HepG2 (cell line): ENCODE data around the gene FBXO9. TPM values are rescaled to one million over a fixed set of nuclear protein-coding genes. Genes with fewer than 3 reads are reported as not detected.
A peak's percentile ranks its signal among the peaks of the same experiment; 100 is the strongest.

ENCODE experiments used
- ELF4 ChIP-seq: sonication (generic); formaldehyde crosslinking; IDR thresholded peaks from 2 replicates; pipeline ENCODE4 v1.5.0; 2020; ENCODE audit warnings: missing genetic modification reagents, mild to moderate bottlenecking, moderate library complexity, borderline replicate concordance
- EP300 ChIP-seq, 3 experiments: sonication (generic) in 1 of 3; formaldehyde crosslinking in 1 of 3; IDR thresholded peaks; 2 replicates each; pipeline versions ENCODE4 v1.5.1 to v1.6.1; 2011 to 2020; ENCODE audit warnings: low read depth in 2 of 3, low read length in 2 of 3, borderline replicate concordance in 1 of 3, improper control_type of control experiment in 1 of 3, mild to moderate bottlenecking in 1 of 3, missing genetic modification reagents in 1 of 3, moderate library complexity in 1 of 3
- HDAC1 ChIP-seq: sonication (generic); formaldehyde crosslinking; IDR thresholded peaks from 2 replicates; pipeline ENCODE4 v1.5.1; 2020; ENCODE audit warnings: mild to moderate bottlenecking, missing genetic modification reagents
- HNRNPK ChIP-seq: fragments of 200-400 bp; formaldehyde crosslinking; IDR thresholded peaks from 2 replicates; pipeline ENCODE4 v1.6.1; 2018; ENCODE audit warnings: low read length, low read depth, moderate library complexity, mild to moderate bottlenecking; ENCODE audit not compliant: poor library complexity, severe bottlenecking
- JUND ChIP-seq: sonication (generic); formaldehyde crosslinking; IDR thresholded peaks from 2 replicates; pipeline ENCODE4 v1.8.0; 2022; ENCODE audit warnings: mild to moderate bottlenecking, missing genetic modification reagents
- MAFF ChIP-seq: IDR thresholded peaks from 2 replicates; pipeline ENCODE4 v1.6.1; 2011; ENCODE audit warnings: low read depth, low read length, improper control_type of control experiment
- MAFK ChIP-seq, 2 experiments: IDR thresholded peaks in 1 of 2; conservative IDR thresholded peaks in 1 of 2; 2 replicates each; pipeline ENCODE4 v1.6.1; 2011; ENCODE audit warnings: improper control_type of control experiment in 2 of 2, low read length in 2 of 2
- MYNN ChIP-seq: sonication (generic); formaldehyde crosslinking; IDR thresholded peaks from 2 replicates; pipeline ENCODE4 v1.4.0; 2020; ENCODE audit warnings: mild to moderate bottlenecking, low read depth, missing genetic modification reagents
- SOX13 ChIP-seq, 3 experiments: fragments of 450-650 bp in 1 of 3; sonication (generic) in 1 of 3; formaldehyde crosslinking in 1 of 3; IDR thresholded peaks in 2 of 3; conservative IDR thresholded peaks in 1 of 3; 2 replicates each; pipeline versions ENCODE4 v1.5.0 to v1.6.1; 2016 to 2020; ENCODE audit warnings: antibody characterized with exemption in 1 of 3, mild to moderate bottlenecking in 1 of 3, missing compliant biosample characterization in 1 of 3, missing genetic modification reagents in 1 of 3, moderate library complexity in 1 of 3
- ZFP36L1 ChIP-seq: sonication (generic); formaldehyde crosslinking; IDR thresholded peaks from 2 replicates; pipeline ENCODE4 v1.8.0; 2022; ENCODE audit warnings: mild to moderate bottlenecking, missing genetic modification reagents, moderate library complexity
- ZNF547 ChIP-seq: sonication (generic); formaldehyde crosslinking; IDR thresholded peaks from 2 replicates; pipeline ENCODE4 v1.5.1; 2020; ENCODE audit warnings: mild to moderate bottlenecking, missing genetic modification reagents
- ZNF747 ChIP-seq: sonication (generic); formaldehyde crosslinking; IDR thresholded peaks from 2 replicates; pipeline ENCODE4 v1.8.1; 2023; ENCODE audit warnings: missing genetic modification reagents, mild to moderate bottlenecking, borderline replicate concordance
- polyA plus RNA-seq, 8 experiments: library from polyadenylated mRNA; depleted of rRNA in 3 of 8; stranded (reverse) in 7 of 8; unstranded in 1 of 8; fragments of >200 nt; fragmentation: Illumina TruSeq in 4 of 8; extraction: Trizol in 4 of 8; gene quantifications; 2 replicates each; pipeline versions ENCODE4 v1.2.1 to v1.2.3, GENCODE V29; 2011 to 2016; ENCODE audit warnings: low read depth in 4 of 8, missing spikeins in 1 of 8, mixed read lengths in 1 of 8; ENCODE audit not compliant: insufficient read depth in 1 of 8
- total RNA-seq, 5 experiments: library from RNA; depleted of rRNA; stranded (reverse); fragments of >200 nt; fragmentation: Illumina TruSeq; extraction: Trizol; gene quantifications; 2 replicates each; pipeline ENCODE4 v1.2.3, GENCODE V29; 2016; ENCODE audit warnings: low read depth in 1 of 5
- TF ChIP-seq, protein P1 (sequence below): sonication (generic); formaldehyde crosslinking; IDR thresholded peaks from 2 replicates; pipeline ENCODE4 v1.4.0; 2020; ENCODE audit warnings: missing genetic modification reagents, borderline replicate concordance
- TF ChIP-seq, protein P2 (sequence below): sonication (generic); formaldehyde crosslinking; IDR thresholded peaks from 2 replicates; pipeline ENCODE4 v1.4.0; 2020; ENCODE audit warnings: missing genetic modification reagents
- TF ChIP-seq, protein P3 (sequence below): sonication (generic); formaldehyde crosslinking; IDR thresholded peaks from 2 replicates; pipeline ENCODE4 v1.8.0; 2022; ENCODE audit warnings: missing genetic modification reagents, mild to moderate bottlenecking, inconsistent platforms, borderline replicate concordance

The FBXO9 gene
- total and polyA plus RNA-seq, 2 of the 13 experiments (the other 11 are each of a cell fraction or from before 2014, with no cell fraction given): 64.3 to 98.4 TPM

DNA sequence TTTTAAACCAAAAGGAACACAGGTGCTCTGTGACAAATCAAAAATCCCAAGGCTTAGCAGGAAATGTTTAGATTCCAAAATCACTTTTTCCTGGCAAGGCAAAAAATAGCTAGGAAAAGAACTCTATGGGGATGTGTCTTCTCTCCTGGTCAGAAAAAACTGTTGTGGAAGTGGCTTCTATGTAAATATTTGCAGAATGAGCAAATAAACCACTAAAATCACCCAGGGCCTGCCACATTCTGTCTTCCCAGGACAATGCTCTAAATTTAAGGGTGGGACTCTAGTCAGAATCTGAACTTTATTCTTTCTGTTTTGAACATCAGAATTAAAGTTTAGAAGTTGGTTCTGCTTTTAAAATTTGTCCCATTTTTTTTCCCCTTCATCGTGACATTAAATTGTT, 54.1 kb downstream of the FBXO9 start (continued):
- TF ChIP-seq, protein P1, sequence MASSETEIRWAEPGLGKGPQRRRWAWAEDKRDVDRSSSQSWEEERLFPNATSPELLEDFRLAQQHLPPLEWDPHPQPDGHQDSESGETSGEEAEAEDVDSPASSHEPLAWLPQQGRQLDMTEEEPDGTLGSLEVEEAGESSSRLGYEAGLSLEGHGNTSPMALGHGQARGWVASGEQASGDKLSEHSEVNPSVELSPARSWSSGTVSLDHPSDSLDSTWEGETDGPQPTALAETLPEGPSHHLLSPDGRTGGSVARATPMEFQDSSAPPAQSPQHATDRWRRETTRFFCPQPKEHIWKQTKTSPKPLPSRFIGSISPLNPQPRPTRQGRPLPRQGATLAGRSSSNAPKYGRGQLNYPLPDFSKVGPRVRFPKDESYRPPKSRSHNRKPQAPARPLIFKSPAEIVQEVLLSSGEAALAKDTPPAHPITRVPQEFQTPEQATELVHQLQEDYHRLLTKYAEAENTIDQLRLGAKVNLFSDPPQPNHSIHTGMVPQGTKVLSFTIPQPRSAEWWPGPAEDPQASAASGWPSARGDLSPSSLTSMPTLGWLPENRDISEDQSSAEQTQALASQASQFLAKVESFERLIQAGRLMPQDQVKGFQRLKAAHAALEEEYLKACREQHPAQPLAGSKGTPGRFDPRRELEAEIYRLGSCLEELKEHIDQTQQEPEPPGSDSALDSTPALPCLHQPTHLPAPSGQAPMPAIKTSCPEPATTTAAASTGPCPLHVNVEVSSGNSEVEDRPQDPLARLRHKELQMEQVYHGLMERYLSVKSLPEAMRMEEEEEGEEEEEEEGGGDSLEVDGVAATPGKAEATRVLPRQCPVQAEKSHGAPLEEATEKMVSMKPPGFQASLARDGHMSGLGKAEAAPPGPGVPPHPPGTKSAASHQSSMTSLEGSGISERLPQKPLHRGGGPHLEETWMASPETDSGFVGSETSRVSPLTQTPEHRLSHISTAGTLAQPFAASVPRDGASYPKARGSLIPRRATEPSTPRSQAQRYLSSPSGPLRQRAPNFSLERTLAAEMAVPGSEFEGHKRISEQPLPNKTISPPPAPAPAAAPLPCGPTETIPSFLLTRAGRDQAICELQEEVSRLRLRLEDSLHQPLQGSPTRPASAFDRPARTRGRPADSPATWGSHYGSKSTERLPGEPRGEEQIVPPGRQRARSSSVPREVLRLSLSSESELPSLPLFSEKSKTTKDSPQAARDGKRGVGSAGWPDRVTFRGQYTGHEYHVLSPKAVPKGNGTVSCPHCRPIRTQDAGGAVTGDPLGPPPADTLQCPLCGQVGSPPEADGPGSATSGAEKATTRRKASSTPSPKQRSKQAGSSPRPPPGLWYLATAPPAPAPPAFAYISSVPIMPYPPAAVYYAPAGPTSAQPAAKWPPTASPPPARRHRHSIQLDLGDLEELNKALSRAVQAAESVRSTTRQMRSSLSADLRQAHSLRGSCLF (CRISPR knock-in tag): 0 out of 2 replicates have a peak, but pooled peaks have one; percentile 18
- TF ChIP-seq MAFK (conservative IDR thresholded peaks at IDR 0.05 in 1 of 2, IDR thresholded peaks at IDR 0.05 in 1 of 2; ENCODE audit: low read length in 2 of 2) (peak; percentile 49 to 50; a peak in 3 of 4 replicates), ZNF547 (CRISPR knock-in tag) (no peak), MYNN (CRISPR knock-in tag) (no peak), MAFF (peak; percentile 50), ZNF747 (CRISPR knock-in tag) (0 out of 2 replicates have a peak, but pooled peaks have one; percentile 11), EP300 (IDR thresholded peaks at IDR 0.05; ENCODE audit: low read depth in 2 of 2, low read length in 2 of 2) (peak; percentile 6 to 28; a peak in 1 of 4 replicates), EP300 (CRISPR knock-in tag; IDR thresholded peaks at IDR 0.05; ENCODE audit: borderline replicate concordance) (no peak), JUND (CRISPR knock-in tag) (no peak), HDAC1 (CRISPR knock-in tag) (0 out of 2 replicates have a peak, but pooled peaks have one; percentile 5), SOX13 (IDR thresholded peaks at IDR 0.05) (no peak), SOX13 (CRISPR knock-in tag; conservative IDR thresholded peaks at IDR 0.05 in 1 of 2, IDR thresholded peaks at IDR 0.05 in 1 of 2) (0 out of 4 replicates have a peak, but pooled peaks of 1 of the 2 experiments have one; percentile 16), HNRNPK (peak; percentile 47), ELF4 (CRISPR knock-in tag) (peak; percentile 59; the same call in 1 of the 2 replicates), ZFP36L1 (CRISPR knock-in tag) (no peak)
- TF ChIP-seq, protein P2, sequence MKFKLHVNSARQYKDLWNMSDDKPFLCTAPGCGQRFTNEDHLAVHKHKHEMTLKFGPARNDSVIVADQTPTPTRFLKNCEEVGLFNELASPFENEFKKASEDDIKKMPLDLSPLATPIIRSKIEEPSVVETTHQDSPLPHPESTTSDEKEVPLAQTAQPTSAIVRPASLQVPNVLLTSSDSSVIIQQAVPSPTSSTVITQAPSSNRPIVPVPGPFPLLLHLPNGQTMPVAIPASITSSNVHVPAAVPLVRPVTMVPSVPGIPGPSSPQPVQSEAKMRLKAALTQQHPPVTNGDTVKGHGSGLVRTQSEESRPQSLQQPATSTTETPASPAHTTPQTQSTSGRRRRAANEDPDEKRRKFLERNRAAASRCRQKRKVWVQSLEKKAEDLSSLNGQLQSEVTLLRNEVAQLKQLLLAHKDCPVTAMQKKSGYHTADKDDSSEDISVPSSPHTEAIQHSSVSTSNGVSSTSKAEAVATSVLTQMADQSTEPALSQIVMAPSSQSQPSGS: 0 out of 2 replicates have a peak, but pooled peaks have one; percentile 9
- TF ChIP-seq, protein P3, sequence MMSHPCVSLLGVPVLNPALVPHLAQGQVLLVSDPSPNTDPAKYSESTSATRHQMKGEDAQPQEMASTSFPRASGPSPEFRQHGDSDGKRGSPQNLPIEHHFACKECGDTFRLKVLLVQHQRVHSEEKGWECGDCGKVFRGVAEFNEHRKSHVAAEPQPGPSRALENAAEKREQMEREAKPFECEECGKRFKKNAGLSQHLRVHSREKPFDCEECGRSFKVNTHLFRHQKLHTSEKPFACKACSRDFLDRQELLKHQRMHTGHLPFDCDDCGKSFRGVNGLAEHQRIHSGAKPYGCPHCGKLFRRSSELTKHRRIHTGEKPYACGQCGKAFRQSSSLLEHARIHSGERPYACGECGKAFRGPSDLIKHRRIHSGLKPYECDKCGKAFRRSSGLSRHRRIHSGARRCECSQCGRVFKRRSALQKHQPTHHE (CRISPR knock-in tag): no peak
- TF ChIP-seq, all 625 proteins: peak for 13
